ENCODE data around the gene MAP2K3. TPM values are rescaled to one million over a fixed set of nuclear protein-coding genes. Genes with fewer than 3 reads are reported as not detected.

The MAP2K3 gene
- total and polyA plus RNA-seq, 2 donors (not counting 1 experiment from before 2014, with no cell fraction given): 23.8 to 80.9 TPM

DNA sequence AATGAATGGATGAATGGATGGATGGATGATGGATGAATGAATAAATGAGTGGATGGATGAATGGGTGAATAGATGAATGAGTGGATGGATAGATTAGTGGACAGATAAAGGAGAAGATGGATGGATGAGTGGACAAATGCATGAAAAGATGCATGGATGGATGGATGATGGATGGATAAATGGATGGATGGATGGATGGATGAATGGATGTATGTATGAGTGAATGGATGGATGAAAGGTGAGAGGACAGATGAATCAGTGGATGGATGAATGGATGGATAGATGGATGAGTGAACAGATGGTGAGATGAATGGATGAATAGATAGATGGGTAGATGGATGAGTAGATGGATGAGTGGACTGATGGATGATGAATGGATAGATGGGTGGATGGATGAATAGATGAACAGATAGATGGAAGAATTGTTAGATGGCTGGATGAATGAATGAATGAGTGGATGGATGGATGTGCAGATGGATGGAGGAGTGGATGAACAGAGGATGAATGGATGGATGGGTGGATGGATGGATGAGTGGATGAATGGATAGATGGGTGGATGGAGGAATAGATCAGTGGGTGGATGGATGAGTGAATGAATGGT lies 77.9 kb downstream of the MAP2K3 start:
- Histone ChIP-seq H3K4me3 (replicated peaks in 1 of 4; ENCODE audit: control extremely low read depth in 1 of 4, insufficient read depth in 1 of 4, low read depth in 3 of 4, low read length in 4 of 4) (no peak overlapping the region), H3K4me1 (ENCODE audit: control insufficient read depth, extremely low read depth, insufficient read depth, low read length) (no peaks in the 10 kb centered on the region), H3K9me3 (ENCODE audit: control insufficient read depth, insufficient read depth, low read depth, low read length) (no peaks in the 10 kb centered on the region), H3K27ac (ENCODE audit: insufficient read depth, low read length) (no peak overlapping the region), H3K9ac (ENCODE audit: insufficient read depth, low read length) (no peak overlapping the region), H4K20me1 (ENCODE audit: control insufficient read depth, extremely low read depth, insufficient read depth, low read length) (no peaks in the 10 kb centered on the region), H3K27me3 (ENCODE audit: control insufficient read depth, insufficient read depth, low read length) (no peaks in the 10 kb centered on the region), H2AFZ (ENCODE audit: low read length) (no peak overlapping the region), H3K36me3 (ENCODE audit: control insufficient read depth, insufficient read depth, low read length) (no peaks in the 10 kb centered on the region), H3K4me2 (ENCODE audit: extremely low read depth, insufficient read depth, low read length) (no peak overlapping the region), H3K79me2 (ENCODE audit: control insufficient read depth, insufficient read depth, low read length) (no peaks in the 10 kb centered on the region)
- TF ChIP-seq, protein P1, sequence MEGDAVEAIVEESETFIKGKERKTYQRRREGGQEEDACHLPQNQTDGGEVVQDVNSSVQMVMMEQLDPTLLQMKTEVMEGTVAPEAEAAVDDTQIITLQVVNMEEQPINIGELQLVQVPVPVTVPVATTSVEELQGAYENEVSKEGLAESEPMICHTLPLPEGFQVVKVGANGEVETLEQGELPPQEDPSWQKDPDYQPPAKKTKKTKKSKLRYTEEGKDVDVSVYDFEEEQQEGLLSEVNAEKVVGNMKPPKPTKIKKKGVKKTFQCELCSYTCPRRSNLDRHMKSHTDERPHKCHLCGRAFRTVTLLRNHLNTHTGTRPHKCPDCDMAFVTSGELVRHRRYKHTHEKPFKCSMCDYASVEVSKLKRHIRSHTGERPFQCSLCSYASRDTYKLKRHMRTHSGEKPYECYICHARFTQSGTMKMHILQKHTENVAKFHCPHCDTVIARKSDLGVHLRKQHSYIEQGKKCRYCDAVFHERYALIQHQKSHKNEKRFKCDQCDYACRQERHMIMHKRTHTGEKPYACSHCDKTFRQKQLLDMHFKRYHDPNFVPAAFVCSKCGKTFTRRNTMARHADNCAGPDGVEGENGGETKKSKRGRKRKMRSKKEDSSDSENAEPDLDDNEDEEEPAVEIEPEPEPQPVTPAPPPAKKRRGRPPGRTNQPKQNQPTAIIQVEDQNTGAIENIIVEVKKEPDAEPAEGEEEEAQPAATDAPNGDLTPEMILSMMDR (conservative IDR thresholded peaks at IDR 0.05 in 1 of 2, IDR thresholded peaks at IDR 0.05 in 1 of 2; ENCODE audit: low read depth in 1 of 2, low read length in 2 of 2): no peak
- no peak for TF ChIP-seq EZH2 (IDR thresholded peaks at IDR 0.05; ENCODE audit: low read length, missing control alignments)
- no peak for DNase-seq (ENCODE audit: low read depth in 2 of 2)

DNA sequence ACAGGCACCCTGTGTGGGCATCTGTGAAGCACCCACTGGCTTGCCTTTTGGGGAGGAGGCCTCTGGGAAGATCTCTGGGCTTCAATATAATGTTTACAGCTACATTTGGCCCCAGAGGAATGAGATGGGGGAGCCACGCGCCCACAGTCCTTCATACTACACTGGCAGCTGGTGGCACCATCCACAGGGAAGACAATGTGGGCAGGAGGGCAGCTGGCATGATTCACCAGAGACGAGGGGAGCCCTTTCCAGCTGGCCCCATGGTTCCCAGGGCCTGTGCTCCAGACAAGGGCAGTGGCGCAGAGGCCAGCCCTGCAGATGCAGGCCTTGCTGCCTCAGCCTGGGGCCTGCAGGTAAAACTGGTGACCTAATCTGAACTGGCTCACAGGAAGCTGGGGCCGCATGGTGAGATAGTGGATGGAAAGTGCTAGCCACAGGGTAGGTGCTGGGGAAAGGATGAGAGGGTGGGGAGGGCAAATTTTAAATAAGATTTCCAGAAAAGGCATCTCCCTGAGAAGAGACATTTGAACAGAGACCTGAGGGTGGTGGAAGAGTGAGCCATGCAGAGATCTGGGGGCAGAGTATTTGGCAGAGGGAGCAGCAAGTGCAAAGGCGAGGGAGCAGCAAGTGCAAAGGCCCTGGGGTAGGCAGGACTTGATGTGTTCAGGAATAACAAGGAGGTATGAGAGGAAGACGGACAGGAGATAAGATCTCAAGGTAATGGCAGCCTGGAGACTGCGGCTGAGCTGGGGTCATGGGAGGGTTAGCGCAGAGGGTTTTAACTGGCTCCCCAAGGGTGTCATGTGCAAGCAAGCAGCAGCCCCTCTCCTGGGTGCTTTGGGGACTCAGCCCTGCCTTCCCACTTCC lies 79.5 kb downstream of the MAP2K3 start:
- H3K4me3 ChIP-seq (replicated peaks in 1 of 4; ENCODE audit: control extremely low read depth in 1 of 4, insufficient read depth in 1 of 4, low read depth in 3 of 4, low read length in 4 of 4): no peak overlapping the region
- H4K20me1 ChIP-seq (ENCODE audit: control insufficient read depth, extremely low read depth, insufficient read depth, low read length): no peaks in the 10 kb centered on the region
- H3K36me3 ChIP-seq (ENCODE audit: control insufficient read depth, insufficient read depth, low read length): no peaks in the 10 kb centered on the region
- H3K4me2 ChIP-seq (ENCODE audit: extremely low read depth, insufficient read depth, low read length): no peak overlapping the region
- no peak overlapping the region for H3K9ac ChIP-seq (ENCODE audit: insufficient read depth, low read length)
- no peaks in the 10 kb centered on the region for H3K79me2 ChIP-seq (ENCODE audit: control insufficient read depth, insufficient read depth, low read length)
- H3K9me3 ChIP-seq (ENCODE audit: control insufficient read depth, insufficient read depth, low read depth, low read length): no peaks in the 10 kb centered on the region
- no peaks in the 10 kb centered on the region for H3K4me1 ChIP-seq (ENCODE audit: control insufficient read depth, extremely low read depth, insufficient read depth, low read length)
- no peak for TF ChIP-seq EZH2 (IDR thresholded peaks at IDR 0.05; ENCODE audit: low read length, missing control alignments)
- no peaks in the 10 kb centered on the region for H3K27me3 ChIP-seq (ENCODE audit: control insufficient read depth, insufficient read depth, low read length)
- no peak for DNase-seq (ENCODE audit: low read depth in 2 of 2)
- H2AFZ ChIP-seq (ENCODE audit: low read length): no peak overlapping the region
- H3K27ac ChIP-seq (ENCODE audit: insufficient read depth, low read length): no peak overlapping the region

Other genes starting within 250 kb of the MAP2K3 start
- gene USP22, start 241.7 kb upstream of the MAP2K3 start, total RNA-seq: 178 and 235 TPM in 2 replicates
- 235 and 314 TPM in 2 replicates for gene USP22, start 241.7 kb upstream of the MAP2K3 start, polyA plus RNA-seq
- 7.7 and 15.5 TPM in 2 replicates for gene DHRS7B, start 157.7 kb upstream of the MAP2K3 start, total RNA-seq
- 15.7 and 21.5 TPM in 2 replicates for gene DHRS7B, start 157.7 kb upstream of the MAP2K3 start, polyA plus RNA-seq
- 17.7 and 21.5 TPM in 2 replicates for gene TMEM11, start 70.5 kb upstream of the MAP2K3 start, total RNA-seq
- gene TMEM11, start 70.5 kb upstream of the MAP2K3 start, polyA plus RNA-seq: 40.8 and 41.1 TPM in 2 replicates
- gene NATD1, start 31.3 kb upstream of the MAP2K3 start, total RNA-seq: 3.9 and 9.2 TPM in 2 replicates
- 1.8 and 5.6 TPM in 2 replicates for gene NATD1, start 31.3 kb upstream of the MAP2K3 start, polyA plus RNA-seq
- 0.66 and 1.5 TPM in 2 replicates for gene KCNJ12, start 91.6 kb downstream of the MAP2K3 start, total RNA-seq
- 0.09 and 0.69 TPM in 2 replicates for gene KCNJ12, start 91.6 kb downstream of the MAP2K3 start, polyA plus RNA-seq